Stimulated activated CD8-positive, alpha-beta memory T cell treated with anti-CD3 and anti-CD28 coated beads, Interleukin-15, amount 100 ng/mL, for 1 hour (primary cell): ENCODE results near the gene PTGER1.

Source experiments
- DNase-seq: peaks from one replicate; pipeline ENCODE4 v3.0.0-alpha.2; 2020; ENCODE audit warnings: low read depth

Gene PTGER1

GRCh38 chr19:14441041-14441938, 33.9 kb downstream of the PTGER1 start:
- no peak for DNase-seq

- peak; percentile 52 for DNase-seq
Observed at GRCh38 chr19:14440049-14440448, 35.1 kb downstream of the PTGER1 start.

GRCh38 chr19:14439014-14439413, 36.1 kb downstream of the PTGER1 start:
- no peak for DNase-seq

- no peak for DNase-seq
Observed at GRCh38 chr19:14437578-14438140, 37.5 kb downstream of the PTGER1 start.

- DNase-seq: no peak
Observed at GRCh38 chr19:14435320-14436050, 39.7 kb downstream of the PTGER1 start.

- no peak for DNase-seq
Observed at GRCh38 chr19:14434543-14435319, 40.4 kb downstream of the PTGER1 start.

GRCh38 chr19:14433554-14434501, 41.3 kb downstream of the PTGER1 start:
- no peak for DNase-seq

GRCh38 chr19:14432791-14433553, 42.2 kb downstream of the PTGER1 start, which contains the start of gene PKN1:
Gene PKN1, plus strand, starts transcription at chr19:14433306. Its CDS starts 216 bp downstream, at chr19:14433522.
- no peak for DNase-seq

GRCh38 chr19:14430712-14431111, 44.4 kb downstream of the PTGER1 start:
- DNase-seq: no peak

GRCh38 chr19:14428882-14429416, 46.2 kb downstream of the PTGER1 start:
- no peak for DNase-seq

- no peak for DNase-seq
Observed at GRCh38 chr19:14427461-14427860, 47.7 kb downstream of the PTGER1 start.

GRCh38 chr19:14425696-14426138, 49.4 kb downstream of the PTGER1 start:
- no peak for DNase-seq
